GM18868 (cell line): Measurements from ENCODE around the gene ACOX3.
A peak's percentile ranks its signal among the peaks of the same experiment; 100 is the strongest.

ENCODE experiments used
- ATAC-seq: cut with Tn5 transposase; IDR thresholded peaks from one replicate; pipeline ENCODE4 v1.9.1; 2021; ENCODE audit warnings: mild to moderate bottlenecking, moderate library complexity; ENCODE audit not compliant: unreplicated experiment

The ACOX3 gene

GRCh38 chr4:8468746-8469535 is 28.4 kb upstream of the ACOX3 start:
- peak; percentile 90 for ATAC-seq

GRCh38 chr4:8467016-8467415 is 26.5 kb upstream of the ACOX3 start:
- no peak for ATAC-seq

GRCh38 chr4:8465615-8466611 is 25.4 kb upstream of the ACOX3 start:
- ATAC-seq: no peak

- no peak for ATAC-seq
Observed at GRCh38 chr4:8464381-8464780, 23.9 kb upstream of the ACOX3 start.

- no peak for ATAC-seq
Observed at GRCh38 chr4:8463811-8464210, 23.3 kb upstream of the ACOX3 start.

GRCh38 chr4:8461616-8462015 is 21.1 kb upstream of the ACOX3 start:
- no peak for ATAC-seq

GRCh38 chr4:8461086-8461485 is 20.6 kb upstream of the ACOX3 start:
- no peak for ATAC-seq

- ATAC-seq: no peak
Observed at GRCh38 chr4:8459867-8460445, 19.4 kb upstream of the ACOX3 start.

GRCh38 chr4:8457646-8458252 is 17.2 kb upstream of the ACOX3 start:
- no peak for ATAC-seq

GRCh38 chr4:8453957-8454356 is 13.4 kb upstream of the ACOX3 start:
- no peak for ATAC-seq

- ATAC-seq: no peak
Observed at GRCh38 chr4:8451440-8452182, 11.1 kb upstream of the ACOX3 start.

- ATAC-seq: no peak
Observed at GRCh38 chr4:8446122-8446521, 5.6 kb upstream of the ACOX3 start.

- ATAC-seq: no peak
Observed at GRCh38 chr4:8443801-8444200, 3.3 kb upstream of the ACOX3 start.

GRCh38 chr4:8442596-8443358 is 2.3 kb upstream of the ACOX3 start:
- no peak for ATAC-seq

GRCh38 chr4:8441499-8442091 is 1.1 kb upstream of the ACOX3 start:
- ATAC-seq: no peak

GRCh38 chr4:8439914-8440491 is 520 bp downstream of the ACOX3 start:
- ATAC-seq: peak; percentile 31

GRCh38 chr4:8439168-8439567 is 1.4 kb downstream of the ACOX3 start:
- ATAC-seq: no peak

- no peak for ATAC-seq
Observed at GRCh38 chr4:8438743-8439142, 1.8 kb downstream of the ACOX3 start.

- no peak for ATAC-seq
Observed at GRCh38 chr4:8437281-8437680, 3.2 kb downstream of the ACOX3 start.
